ENCODE data around the gene THUMPD2.

The THUMPD2 gene

DNA sequence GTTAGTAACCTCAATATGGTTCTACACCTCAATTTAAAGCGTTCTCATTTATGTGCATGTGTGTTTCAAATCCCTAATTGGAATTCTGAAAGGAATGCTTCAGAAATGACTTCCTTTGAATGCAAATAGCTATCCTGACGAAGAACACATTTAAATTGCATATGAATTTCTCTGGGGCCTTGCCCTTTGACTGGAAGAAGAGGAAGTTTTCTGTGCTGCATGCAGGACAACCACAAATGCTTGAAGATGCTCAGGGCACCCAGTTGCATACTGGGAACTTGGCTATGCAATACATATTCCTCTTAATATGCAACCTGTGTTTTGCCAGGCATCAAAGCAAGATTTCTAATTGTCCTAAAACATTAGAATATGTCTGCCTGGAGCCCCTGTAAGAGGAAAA is 58.1 kb downstream of the THUMPD2 start:
- no peak for DNase-seq (ENCODE audit: insufficient read length, low spot score)
- no peak for FAIRE-seq

DNA sequence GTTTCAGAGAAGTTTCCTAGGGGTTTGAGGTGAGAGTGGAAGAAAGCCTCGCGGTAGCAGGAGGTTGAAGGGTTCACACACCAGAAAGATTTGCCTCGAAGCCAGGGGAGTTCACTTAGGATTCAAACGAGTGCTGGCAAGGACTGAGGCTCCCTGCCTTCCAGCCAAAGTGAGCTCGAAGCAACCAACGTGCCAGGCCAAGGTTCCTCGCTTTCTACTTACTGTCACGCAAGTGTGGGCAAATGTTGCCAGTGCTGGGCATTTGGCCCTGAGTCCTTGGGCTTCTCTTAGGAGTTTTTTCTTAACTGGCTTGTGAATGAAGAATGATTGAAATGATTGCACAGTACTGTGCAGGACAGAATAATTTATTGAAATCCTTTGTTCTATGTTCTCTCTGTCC is 59.7 kb downstream of the THUMPD2 start:
- DNase-seq (ENCODE audit: insufficient read length, low spot score) (no peak), FAIRE-seq (no peak)

DNA sequence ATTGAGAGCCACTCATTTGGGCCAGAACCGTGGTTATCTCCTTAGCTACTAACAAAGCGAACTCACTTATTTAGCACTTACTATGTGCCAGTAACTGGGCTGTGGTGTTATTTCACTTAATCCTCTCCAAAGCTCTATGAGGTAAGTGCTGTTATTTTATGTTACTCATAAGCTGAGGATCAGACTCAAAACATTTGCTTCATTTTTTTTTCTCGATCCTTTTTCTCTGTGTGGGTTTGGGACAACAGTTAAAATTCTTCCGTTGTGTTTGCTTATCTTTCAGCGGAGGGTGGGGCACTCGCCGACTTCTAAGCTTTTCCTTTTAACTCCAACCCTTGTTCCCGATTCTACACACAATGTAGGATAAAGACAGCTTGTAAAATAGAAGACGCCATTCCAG is 60.6 kb downstream of the THUMPD2 start:
- DNase-seq (ENCODE audit: insufficient read length, low spot score) (no peak), FAIRE-seq (no peak)

DNA sequence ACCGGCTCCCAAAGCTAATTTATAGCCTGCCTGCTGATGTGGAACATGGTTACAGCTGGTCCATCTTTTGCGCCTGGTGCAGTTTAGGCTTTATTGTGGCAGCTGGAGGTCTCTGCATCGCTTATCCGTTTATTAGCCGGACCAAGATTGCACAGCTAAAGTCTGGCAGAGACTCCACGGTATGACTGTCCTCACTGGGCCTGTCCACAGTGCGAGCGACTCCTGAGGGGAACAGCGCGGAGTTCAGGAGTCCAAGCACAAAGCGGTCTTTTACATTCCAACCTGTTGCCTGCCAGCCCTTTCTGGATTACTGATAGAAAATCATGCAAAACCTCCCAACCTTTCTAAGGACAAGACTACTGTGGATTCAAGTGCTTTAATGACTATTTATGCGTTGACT is 62.0 kb downstream of the THUMPD2 start:
- DNase-seq (ENCODE audit: insufficient read length, low spot score) (no peak), FAIRE-seq (no peak)

DNA sequence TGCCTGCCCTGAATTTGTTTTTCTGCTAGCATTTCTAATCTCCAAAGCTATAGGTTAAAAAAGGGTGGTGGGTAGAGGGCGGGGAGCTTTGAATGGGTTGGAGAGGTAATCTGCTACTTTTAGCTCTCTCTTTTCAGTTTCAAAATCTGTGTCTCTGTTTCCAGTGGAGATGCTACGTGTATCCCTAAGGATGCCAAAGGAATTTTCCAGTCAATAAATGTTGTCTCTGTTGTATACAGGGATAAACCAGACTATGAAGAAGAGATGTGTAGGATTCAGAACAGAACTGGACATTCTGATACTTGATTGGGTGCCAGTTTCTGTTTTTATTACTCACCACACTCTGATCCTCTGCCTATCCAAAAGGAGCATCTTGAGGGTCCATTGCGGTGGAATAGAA is 63.2 kb downstream of the THUMPD2 start:
- DNase-seq (ENCODE audit: insufficient read length, low spot score) (no peak), FAIRE-seq (no peak)

DNA sequence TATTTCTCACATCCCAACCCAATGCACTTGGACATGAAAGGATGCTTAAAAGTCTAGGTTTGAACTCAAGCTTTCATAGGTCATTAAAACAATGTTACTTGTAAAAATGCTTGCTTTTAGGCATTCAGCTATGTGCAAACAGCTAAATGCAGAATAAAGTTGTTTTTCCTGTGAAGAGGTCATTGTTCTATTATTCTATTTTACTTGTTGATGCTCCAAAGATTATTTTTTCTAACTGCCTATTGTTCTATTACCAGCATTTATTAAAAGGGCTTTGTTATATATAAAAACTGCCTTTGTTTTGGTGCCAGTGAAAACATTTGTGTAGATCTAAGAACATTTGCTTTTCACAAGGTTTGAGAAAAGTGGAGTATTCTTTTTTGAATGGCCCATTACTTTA is 64.0 kb downstream of the THUMPD2 start:
- DNase-seq (ENCODE audit: insufficient read length, low spot score), result no peak
- FAIRE-seq, result no peak

DNA sequence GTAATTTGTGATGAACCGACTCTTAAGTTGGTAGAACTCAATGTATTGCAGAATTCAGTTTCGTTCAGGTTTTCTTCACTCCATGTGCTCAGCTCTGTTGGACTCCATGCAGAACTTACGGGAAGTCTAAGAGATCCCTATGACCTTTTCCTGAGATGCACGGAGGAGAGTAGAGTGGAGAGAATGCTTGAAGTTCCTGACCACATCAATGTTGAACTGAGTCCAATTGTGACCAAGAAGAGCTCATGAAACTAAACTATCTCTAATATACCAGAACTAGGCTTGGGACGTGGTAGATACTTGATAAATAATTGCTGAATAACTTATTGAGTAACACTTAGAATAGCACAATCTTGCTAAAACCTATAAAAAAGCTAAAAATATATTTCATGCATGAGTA is 66.1 kb downstream of the THUMPD2 start:
- FAIRE-seq (no peak), DNase-seq (ENCODE audit: insufficient read length, low spot score) (no peak)

GRCh38 chr2:39710807-39711206 is 68.3 kb downstream of the THUMPD2 start:
- DNase-seq (ENCODE audit: insufficient read length, low spot score), result no peak
- FAIRE-seq, result no peak

GRCh38 chr2:39708003-39708402 is 71.1 kb downstream of the THUMPD2 start:
- DNase-seq (ENCODE audit: insufficient read length, low spot score), result no peak
- no peak for FAIRE-seq

DNA sequence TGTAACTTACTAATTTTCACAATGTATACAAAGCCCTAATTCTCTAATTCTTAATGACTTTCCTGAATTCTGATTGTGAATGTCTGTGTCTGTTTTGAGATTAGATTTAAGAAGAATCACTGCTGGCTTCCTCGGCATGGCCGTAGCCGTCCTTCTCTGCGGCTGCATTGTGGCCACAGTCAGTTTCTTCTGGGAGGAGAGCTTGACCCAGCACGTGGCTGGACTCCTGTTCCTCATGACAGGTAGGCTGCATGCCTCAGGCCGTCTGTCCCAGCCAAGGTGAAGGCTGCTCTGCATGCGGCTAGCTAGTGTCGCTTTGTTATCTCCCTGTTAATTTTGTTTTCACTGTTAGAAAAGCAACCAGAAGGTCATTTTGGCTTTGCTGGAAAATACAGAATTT is 72.1 kb downstream of the THUMPD2 start:
- no peak for FAIRE-seq
- no peak for DNase-seq (ENCODE audit: insufficient read length, low spot score)

- DNase-seq (ENCODE audit: insufficient read length, low spot score), result no peak
- no peak for FAIRE-seq
Observed at GRCh38 chr2:39706312-39706711, 72.7 kb downstream of the THUMPD2 start.

DNA sequence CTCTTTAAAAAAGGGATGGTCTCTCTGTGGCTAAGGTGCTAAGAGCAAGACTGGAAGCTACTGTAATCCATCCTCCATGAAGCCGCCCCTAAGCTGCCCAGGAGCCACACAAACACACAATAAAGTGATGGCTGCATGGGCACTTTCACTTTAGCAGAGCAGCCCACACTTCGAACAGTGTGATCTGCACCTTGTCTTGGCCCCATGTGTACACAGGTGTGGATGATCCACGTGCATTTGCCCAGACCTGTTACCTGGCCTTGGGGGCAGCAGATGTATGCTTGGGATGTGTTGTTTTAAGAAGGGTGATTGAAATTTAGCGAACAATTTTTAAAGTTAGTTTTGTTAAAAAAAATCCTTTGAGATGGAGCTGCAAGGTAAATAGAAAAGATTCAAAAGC is 73.4 kb downstream of the THUMPD2 start:
- FAIRE-seq (no peak), DNase-seq (ENCODE audit: insufficient read length, low spot score) (no peak)

- FAIRE-seq (no peak), DNase-seq (ENCODE audit: insufficient read length, low spot score) (no peak)
Observed at GRCh38 chr2:39704540-39704939, 74.5 kb downstream of the THUMPD2 start.

GRCh38 chr2:39703181-39703872 is 75.7 kb downstream of the THUMPD2 start:
- DNase-seq (ENCODE audit: insufficient read length, low spot score) (no peak), FAIRE-seq (no peak)

DNA sequence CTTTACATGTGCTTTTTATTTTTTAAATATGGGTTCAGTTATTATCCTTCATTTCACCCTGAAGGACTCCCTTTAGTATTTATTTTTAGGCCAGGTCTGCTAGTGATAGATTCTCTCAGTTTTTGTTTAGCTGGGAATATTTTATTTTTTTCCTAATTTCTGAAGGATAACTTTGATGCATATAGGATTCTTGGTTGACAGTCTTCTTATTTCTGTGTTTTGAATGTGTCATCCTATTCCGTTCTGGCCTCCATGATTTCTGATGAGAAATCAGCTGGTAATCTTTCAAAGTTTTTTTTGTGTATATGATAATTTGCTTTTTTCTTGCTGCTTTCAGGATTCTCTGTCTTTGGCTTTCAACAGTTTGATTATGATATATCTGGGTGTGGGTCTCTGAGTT is 77.9 kb downstream of the THUMPD2 start:
- no peak for FAIRE-seq
- no peak for DNase-seq (ENCODE audit: insufficient read length, low spot score)

DNA sequence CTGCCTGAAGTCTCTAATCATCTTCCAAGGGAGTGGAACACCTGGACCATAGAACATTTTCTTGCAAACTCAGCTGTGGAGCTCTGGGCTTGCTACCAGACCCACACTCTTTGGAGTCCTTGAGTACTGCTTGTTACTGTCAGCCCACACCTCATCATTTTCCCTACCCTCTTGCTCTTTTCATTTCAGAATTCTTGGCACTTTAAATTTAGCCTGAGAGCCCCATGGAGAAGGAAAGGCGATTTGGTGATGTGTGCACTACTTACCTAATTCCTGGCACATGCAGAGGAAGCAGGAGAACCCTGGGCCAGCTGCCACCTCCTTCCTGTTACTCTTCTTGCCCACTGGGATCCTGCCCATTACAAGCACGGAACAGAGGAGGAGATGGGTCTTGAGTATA is 81.6 kb downstream of the THUMPD2 start:
- no peak for FAIRE-seq
- DNase-seq (ENCODE audit: insufficient read length, low spot score), result no peak

DNA sequence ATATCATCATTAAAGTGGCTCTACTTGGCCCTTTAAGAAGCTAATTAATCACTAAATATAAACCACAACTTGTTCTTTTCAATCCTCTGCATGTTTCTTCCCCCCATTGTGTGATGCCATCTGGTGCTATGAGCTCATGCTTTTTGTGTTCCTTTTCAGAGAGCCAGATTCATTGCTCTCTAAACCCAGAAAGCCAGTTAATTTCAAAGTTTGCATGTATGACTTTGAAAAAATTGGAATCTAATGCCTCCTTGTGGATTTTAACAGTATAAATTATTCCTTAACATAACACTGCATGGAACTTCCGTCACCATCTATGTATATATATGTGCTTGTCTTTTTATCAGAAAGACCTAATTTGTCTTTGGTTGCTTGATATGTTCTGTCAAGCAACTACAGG is 82.2 kb downstream of the THUMPD2 start:
- FAIRE-seq (no peak), DNase-seq (ENCODE audit: insufficient read length, low spot score) (no peak)

DNA sequence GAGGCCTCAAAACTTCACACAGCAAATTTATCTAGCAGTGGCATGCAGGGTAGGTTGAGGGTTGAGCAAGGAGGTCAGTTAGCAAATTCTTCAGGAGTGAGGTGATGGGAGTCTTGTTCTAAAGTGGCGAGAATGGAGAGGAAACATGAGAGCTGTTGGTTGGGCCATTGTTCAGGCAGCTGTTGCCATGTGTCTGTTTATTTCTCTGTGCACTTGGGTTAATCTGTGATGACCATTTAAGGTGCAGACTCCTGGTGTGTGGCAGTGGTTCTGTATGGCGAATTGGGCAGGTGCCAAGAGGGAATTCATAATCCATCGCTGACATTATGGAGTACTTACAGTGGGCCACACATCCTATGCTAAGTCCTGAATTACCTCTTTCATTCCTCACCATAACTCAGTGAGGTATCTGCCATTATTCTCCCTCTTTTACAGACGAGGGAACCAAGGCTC is 82.9 kb downstream of the THUMPD2 start:
- no peak for DNase-seq (ENCODE audit: insufficient read length, low spot score)
- FAIRE-seq, result no peak

DNA sequence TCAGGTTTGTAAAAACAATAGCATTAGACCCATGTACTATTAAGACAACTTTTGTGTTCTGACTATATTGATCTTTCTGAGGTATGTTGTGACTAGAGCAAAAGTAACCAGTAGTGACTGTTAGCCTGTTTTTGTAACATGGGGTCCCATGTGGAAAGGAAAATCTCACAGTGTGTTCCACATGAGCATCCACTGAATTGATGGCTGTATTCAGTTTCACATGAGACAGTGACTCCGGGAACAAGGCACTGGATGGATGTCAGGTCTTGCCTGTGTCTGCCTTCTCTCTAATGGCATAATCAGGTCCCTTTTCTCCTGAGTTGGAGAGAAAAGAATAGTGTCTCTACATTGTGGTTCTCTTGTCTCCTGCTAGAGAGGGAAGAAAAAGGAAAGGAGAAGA is 85.8 kb downstream of the THUMPD2 start:
- DNase-seq (ENCODE audit: insufficient read length, low spot score) (no peak), FAIRE-seq (no peak)

DNA sequence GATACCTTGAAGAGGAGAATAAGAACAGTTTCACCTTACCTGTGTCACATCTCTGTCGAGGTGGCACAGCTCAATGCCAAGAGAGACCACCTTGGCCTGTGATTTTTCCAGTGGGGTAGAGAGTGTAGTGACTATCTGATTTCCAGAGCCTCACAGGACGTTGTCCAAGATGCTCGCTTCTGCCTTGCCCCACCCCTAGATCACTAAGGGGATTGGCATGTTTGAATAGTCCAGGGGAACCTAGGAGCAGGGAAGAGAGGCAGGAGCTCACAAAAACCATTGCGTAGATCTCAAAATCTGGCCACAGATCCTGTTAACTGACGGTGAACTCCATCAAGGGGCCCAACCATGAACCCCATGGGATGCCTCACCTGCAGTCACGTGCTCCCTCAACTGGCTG is 89.2 kb downstream of the THUMPD2 start:
- FAIRE-seq (no peak), DNase-seq (ENCODE audit: insufficient read length, low spot score) (no peak)

GRCh38 chr2:39689272-39689841 is 89.7 kb downstream of the THUMPD2 start:
- no peak for FAIRE-seq
- DNase-seq (ENCODE audit: insufficient read length, low spot score), result no peak

- no peak for FAIRE-seq
- no peak for DNase-seq (ENCODE audit: insufficient read length, low spot score)
Observed at GRCh38 chr2:39688181-39688580, 90.9 kb downstream of the THUMPD2 start.

DNA sequence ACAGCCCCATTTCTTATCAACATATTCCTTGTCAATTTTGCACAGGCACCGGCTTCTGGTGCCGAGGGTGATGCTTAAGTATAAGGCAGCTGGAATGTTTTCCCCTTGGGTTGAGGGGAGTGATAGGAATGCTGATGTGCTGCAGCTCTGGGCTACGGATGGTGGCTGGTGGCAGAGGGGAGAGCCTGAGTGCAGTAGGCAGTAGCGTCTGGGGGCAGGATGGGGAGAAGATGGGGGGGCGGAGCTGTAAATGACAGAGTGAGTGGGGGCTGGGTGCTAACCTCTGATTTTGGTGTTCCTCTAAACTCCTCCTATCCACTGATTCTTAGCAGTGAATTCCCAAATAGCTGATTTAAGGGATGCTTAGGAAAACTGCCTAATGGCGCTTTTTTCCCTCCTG is 92.6 kb downstream of the THUMPD2 start:
- no peak for FAIRE-seq
- no peak for DNase-seq (ENCODE audit: insufficient read length, low spot score)
